IPS-NIHi11 (cell line): ENCODE results near the gene TCEAL4.
A peak's percentile ranks its signal among the peaks of the same experiment; 100 is the strongest.

Experiments
- DNase-seq: peaks from one replicate; pipeline ENCODE4 v3.0.0; 2012; ENCODE audit warnings: mixed read lengths, low spot score

TCEAL4 gene

DNA sequence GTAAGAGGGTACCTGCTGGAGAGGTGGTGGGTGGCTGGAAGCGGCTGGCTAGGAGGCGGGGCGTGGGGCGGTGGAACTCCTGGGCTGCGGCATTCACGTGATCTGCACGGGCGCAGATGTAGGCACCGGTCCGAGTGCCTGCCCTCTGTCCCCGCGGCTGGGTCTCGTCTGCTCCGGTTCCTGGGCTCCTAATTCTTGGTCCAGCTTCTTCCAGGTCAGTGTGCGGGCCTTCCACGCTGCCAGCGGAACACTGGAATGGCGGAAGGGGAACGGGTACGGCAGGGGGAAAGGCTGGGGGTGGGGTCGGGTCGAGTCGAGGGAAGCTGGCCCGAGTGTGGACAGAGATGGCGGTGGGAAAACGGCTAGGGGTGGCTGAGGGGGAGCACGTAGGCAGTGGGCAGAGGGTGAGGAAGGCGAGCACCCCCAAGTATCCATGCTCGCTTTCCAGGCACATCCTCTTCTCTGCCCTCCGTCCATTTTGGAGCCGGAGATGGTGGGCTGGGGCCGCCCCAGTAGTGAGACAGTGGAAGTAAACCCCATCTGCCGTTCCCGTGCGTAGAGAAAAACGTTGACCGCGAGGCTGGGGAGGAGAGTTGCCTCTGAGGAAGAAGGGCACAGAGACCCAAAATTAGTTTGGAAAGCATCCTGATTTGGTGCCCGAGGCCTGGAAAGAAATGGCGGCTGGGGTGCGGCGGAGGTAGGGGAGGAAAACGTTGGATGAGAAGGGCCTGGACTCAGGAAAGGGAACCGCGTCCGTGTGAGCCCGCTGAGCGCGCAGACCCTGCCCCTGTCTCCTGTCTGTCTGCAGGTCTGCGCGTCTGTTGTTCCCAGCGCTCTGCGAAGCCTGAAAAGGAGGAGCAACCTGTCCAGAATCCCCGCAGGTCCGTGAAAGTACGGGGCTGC, at the start of gene TCEAL4:
Gene TCEAL4, plus strand, starts transcription at position 105 of the 903 bp plus-strand sequence. CDS start 1,161 bp downstream, outside the sequence.
- DNase-seq: peak; percentile 74

DNA sequence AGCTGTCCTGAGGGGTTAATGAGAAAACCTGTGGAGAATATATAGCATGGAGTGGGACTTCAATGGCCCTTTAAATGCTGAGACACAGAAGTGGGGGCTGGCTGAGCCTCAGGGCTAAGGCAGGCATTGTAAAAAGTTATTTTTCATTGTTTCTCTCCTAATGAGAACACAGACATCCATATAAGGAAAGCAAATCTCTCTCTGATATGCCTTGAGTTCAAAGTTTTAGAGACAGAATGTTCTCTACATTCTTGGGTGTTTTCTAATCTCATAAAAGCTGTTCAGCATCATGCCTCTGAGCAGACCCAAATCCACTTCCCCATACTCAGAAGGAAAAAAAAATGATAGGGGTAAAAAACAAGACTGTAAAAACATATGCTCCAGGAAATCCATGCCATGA, 49.2 kb upstream of the TCEAL4 start:
- no peak for DNase-seq

DNA sequence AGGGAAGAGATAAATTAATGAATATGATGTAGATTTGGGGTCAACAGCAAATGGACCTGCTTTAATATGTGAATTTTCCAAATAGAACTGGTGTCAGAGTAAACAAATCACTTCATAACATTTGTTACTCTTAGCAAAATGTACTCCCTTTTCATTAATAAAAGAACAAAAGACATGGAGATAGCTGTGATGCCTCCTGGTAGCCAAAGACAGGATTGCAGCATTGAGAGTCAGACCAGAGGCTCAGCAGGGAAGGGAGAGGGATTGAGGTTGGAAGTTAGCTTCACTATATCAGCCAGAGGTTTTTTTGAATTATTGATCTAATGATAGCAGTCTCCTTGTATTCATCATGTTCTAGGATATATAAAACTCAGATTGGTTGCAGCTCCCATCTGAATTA, 48.6 kb upstream of the TCEAL4 start:
- no peak for DNase-seq

DNA sequence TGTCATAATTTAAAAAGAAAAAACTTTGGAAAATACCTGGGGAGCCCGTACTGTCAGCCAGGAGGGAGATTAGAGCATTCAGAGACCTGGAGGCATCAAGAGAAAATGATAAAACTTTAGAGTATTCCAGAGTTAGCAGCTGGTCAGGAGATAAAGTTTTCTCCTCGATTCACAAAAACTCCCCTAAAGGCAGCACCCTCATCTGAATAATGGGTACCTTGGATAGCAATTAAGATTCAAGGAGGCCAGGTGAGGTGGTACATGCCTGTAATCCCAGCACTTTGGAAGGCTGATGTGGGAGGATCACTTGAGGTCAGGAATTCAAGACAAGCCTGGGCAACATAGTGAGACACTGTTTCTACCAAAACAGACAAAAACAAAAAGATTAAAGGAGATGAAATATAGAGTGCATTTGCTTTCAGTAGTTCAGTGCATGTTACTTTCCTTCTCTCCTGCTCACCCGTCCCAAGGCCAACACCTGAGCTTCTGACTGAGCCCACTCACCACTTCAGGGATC, 47.4 kb upstream of the TCEAL4 start:
- DNase-seq: no peak

DNA sequence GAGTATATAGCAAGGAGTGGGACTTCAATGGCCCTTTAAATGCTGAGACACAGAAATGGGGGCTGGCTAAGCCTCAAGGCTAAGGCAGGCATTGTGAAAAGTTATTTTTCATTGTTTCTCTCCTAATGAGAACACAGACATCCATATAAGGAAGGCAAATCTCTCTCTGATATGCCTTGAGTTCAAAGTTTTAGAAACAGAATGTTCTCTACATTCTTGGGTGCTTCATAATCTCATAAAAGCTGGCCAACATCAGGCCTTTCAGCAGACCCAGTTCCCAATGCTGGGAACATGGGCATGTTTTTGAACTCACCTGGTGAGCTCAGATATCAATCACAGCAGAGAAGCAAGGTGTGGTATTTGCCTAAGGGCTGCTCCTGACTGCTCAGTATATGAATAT, 46.6 kb upstream of the TCEAL4 start:
- no peak for DNase-seq

DNA sequence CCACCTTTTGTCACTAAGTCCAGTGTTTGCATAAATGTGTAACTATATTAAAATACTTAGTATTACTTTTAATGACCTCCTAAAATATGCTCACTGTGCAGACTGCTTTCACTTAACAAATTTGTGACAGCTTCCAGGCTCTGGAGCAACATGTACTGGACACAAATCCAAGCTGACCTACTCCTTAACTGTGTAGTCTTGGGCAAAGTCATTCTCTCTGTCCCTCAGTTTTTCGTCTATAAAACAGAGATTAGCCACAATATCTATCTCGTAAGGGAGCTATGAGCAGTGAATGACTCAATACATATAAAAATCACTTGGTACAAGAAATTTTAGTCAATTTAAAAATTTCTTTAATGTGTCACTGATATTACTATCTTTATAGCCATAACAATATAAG, 45.6 kb upstream of the TCEAL4 start:
- no peak for DNase-seq

DNA sequence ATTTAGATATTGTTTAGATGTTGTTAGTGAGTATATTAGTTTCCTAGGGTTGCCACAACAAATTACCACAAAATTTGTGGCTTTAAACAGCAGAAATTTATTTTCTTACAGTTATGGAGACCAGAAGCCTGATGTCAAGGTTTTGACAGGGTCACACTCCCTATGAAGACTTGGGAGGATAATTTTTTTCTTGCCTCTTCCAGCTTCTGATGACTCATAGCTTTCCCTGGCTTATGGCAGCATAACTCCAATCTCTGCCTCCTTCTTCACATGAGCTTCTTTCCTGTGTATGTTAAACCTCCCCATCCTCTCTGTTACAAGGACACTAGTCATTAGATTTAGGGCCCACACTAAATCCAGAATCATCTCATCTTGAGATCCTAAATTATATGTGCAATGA, 45.2 kb upstream of the TCEAL4 start:
- DNase-seq: no peak

DNA sequence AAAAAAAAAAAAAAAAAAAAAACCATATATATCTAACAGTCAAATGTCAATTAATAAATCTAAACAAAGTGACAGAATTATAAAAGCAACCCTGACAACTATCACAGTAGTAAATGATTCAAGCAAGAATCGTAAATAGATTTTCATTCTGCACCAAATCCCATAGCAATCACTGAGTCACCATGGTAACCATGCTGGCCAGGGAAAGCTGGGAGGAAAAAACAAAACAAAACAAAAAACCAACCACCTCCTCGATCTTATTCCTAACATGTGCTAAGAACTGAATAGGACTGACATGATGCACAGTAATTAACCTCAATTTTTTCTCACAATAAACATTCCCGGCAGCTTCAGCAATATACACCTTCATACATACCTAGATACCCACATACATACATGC, 35.4 kb upstream of the TCEAL4 start:
- DNase-seq: no peak

DNA sequence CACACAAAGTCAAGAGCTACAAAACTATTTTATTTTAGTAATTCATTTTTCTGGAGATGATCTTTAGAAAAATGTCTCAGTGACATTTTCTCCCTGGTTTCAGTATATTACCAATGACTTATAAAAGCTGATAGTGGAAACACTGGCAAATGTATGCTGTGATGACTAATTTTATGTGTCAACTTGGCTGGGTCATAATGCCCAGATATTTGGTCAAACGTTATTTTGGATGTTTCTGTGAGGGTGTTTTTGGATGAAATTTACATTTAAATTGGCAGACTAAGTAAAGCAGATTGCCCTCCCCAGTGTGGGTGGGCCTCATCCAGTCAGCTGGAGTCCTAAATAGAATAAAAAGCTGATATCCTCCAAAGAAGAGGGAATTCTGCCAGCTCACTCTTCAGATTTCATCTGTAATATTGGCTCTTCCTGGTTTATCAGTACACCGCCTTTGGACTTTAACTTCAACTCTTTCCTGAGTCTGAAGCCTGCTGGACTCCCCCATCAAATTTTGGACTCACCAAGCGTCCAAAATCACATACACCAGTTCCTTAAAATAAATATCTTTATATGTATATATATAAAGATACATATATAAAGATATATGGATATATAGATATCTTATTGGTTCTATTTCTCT, 34.8 kb upstream of the TCEAL4 start:
- DNase-seq: no peak

DNA sequence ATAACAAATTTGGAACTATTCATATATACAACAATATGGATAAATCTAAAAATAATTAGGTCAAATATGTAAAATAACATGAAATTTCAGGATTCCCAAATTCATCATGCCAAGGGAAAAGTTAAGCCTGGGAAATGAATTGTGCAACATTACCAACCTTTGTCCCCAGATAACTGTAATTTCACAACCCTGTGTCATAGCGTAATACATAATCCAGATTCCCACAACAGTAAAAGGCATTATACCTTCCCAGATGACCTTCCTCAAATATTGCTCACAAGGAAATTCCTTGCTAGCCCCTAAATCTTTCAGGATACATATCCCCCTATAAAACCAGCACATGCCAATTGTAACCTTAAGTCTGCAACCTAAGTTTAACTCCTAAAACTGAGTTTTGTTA, 33.1 kb upstream of the TCEAL4 start:
- DNase-seq: no peak

DNA sequence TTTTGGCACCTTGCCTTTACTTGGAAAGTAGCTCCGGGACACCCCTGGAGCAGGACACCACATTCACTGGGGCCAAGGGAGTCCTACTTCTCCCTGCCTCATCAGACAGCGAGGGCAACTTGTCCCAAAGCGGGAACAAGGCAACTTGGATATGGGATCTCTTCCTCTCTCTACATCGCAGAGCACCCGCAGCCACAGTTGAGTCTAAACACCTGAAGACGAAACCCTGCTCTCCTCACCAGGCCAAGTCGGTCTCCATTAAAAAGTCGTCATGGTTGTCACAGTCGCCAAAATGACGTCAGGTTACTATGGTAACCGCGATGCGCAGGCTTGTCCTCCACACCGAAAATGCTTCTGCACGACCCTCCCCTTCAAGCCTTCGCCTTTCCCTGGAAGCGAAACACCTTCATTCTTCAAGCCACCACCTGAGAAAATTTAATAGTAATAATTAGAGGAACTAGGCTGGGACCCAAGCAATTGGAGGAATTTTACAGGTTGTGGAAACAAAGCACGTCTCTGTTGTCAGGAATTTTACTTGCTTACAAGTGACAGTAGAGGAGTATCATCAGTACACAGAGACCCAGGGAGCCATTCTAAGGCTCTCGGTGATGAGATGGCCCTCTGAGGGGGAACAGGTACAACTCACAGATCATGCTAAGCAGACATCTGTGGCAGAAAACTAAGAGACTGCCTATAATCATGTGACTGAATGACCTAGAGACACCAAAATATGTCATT, 30.5 kb upstream of the TCEAL4 start:
- peak; percentile 62 for DNase-seq

DNA sequence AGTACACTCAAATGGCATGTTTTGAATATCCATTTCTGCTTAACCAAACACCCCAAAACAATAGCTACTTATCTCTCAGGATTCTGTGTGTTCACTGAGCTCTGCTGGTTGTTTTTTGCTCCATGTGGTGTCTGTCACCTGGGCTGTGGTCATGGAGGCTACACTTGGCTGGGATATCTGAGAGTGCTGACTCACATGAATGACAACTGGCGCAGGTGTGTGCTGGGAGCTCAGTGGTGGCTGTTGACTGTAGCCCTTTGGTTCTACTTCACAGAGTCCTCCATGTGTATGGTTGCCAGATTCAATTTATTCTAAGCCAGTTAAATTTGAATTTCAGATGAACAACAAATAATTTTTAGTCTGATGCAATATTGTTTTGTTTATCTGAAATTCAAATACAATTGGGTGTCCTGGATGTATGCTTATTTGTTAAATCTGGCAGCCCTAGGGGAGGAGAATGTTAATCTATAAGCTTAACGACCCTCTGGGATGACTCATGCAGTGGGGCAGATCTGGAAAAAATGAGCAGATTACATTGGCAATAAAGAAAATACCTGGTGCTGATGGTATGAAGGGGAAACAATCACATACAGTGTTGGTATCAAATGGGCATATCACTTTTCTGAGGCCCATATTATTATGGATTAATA, 28.2 kb upstream of the TCEAL4 start:
- no peak for DNase-seq

DNA sequence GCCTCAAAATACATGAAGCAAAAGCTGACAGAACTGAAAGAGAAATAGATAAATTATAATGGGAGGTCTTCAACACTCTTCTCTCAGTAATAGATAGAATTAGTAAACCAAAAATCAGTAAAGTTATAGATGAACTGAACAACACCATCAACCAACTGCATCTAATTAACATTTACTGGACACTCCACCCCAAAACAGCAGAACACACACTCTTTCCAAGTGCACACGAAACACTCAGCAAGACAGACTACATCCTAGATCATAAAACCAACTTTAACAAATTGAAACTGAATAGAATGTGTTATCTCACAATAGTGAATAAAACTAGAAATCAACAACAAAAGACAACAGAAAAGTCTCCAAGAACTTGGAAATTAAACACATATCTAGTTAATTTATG, 25.1 kb upstream of the TCEAL4 start:
- no peak for DNase-seq

DNA sequence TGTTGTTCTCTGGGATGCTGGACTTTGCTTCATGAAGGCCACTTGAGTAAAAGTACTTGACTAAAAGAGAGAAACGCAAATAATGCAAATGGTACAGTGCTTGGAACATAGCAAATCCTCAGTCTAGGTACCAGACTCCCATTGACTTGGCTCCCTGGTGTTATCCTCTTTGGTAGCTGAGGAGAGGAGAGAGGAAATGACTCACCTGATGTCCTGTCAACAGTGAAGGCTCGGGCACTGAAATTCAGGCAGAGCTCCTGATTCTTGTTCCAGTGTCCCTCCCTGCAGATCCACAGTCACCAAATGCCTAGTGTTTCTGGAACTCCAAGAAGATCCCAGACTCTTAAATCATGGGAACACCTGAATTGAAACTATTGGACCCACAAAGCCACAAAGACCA, 22.5 kb upstream of the TCEAL4 start:
- no peak for DNase-seq

DNA sequence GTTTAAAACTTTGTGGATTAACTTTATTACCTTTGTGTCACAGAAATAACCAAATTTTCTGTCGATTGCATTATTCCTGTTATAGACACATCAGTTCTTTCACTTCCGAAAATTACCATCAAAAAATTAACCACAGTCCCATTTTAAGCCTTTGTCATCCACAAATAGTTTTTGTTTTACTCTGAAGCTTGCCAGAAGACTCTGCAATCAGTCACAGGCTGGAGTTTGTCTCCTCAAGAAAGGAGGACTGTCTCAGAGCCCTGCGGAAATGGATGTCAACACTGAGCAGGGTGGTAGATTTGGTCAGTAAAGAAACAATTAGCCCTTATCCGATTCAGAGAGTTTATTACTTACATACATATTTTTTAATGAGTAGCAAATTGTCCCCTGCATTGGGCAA, 20.1 kb upstream of the TCEAL4 start:
- no peak for DNase-seq

DNA sequence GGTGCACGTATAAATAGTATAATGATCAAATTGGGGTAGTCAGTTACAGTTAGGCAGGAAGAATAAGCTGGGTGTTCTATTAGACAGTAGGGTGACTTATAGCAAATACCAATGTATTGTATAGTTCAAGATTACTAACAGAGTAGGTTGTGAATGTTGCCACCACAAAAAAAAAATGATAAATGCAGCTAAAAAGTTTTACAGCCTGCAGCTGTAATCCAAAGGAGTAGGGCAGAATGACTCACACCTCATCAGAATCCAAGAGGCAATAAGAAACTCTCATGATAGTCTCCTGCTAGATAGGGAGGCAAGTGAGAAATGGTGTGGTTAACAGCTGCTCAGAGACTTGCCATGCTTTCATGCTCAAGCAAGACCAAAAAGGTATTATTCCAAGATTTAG, 19.6 kb upstream of the TCEAL4 start:
- no peak for DNase-seq

DNA sequence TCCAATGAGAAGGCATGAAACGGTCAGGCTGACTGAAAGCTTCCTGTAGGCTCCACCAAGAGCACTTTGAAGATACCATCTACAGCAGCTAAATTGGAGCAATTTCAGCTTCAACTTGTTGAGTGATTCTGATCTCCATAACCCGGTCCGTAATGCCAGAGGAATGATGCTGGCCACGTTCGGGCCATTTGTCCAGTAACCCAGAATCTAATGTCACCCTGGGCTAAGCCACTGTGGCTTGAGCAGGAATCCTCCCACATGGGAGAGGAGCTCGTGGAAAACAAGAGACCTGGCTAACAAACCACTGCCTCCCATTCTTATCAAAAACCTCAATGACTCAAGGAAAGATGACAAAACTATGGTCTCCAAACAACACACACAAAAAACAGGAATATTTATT, 14.2 kb upstream of the TCEAL4 start:
- no peak for DNase-seq

DNA sequence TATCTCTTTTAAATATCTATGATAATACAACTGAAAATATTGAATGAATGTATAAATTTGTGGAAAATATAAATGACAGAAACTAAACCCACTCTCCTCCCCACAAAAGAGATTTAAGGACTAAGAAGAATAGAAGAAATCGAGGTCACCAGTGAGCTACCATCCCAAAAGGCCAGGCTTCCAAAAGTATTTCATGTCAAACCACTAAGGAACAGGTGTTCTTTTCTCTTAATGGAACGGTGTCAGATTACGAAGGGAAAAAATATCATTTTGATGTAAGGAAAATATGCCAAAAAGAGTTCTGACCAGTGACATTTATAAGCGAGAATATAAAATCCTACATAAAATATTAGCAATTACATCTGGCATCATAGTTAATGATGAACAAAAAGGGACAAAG, 13.6 kb upstream of the TCEAL4 start:
- no peak for DNase-seq

DNA sequence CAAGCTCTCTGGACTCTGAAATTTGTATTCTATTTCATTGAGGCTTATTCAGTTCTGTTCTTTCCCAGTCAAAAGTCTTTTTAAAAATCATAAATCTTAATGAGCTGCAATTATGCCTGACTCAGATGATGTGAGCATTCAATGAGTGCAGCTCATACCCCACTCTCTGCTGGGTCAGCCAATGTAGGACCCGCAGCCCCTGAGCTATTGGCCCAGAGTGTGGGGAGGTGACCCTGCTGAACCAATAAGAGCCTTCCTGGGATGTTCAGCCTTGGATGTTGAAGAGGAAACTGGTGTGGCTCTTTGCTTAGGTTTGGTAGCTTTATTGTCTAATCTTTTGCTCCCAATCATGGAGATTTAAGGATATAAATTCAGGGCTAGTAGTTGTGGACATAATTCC, 12.1 kb upstream of the TCEAL4 start:
- DNase-seq: peak; percentile 11

DNA sequence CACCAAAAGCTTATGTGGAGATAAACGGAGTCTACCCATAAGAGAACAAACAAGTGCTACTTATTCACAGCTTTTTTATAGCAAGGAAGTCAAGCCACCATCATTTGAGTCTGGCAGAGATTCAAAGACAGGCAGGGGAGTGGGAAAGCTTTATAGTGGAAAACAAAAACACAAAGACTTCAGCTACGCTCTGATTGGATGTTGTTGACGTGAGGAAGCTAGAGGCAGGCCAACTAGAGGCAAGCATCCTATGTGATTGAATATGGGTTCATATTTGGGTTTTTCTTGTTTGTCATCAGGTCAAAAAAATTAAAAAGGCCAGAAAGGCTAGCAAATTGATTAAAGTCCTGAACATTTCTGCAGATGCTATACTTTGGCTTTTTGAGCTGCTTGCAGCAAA, 719 bp upstream of the TCEAL4 start:
- DNase-seq: no peak

DNA sequence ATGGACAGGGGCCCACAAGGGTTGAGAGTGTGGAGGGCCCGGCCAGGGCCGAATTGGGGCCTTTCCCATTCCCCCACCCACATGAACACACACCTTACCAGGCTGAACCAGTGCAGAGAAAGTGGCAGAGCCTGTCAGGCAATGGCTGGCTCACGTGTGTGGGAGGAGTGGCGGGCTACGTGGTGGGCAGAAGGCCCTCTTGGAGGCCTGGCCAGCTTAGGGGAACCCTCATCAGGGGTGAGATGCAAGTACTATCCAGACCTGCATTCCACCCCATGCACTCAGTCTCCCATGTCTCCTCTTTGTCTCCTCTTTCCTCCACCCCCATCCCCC, 965 bp downstream of the TCEAL4 start:
- DNase-seq: no peak

DNA sequence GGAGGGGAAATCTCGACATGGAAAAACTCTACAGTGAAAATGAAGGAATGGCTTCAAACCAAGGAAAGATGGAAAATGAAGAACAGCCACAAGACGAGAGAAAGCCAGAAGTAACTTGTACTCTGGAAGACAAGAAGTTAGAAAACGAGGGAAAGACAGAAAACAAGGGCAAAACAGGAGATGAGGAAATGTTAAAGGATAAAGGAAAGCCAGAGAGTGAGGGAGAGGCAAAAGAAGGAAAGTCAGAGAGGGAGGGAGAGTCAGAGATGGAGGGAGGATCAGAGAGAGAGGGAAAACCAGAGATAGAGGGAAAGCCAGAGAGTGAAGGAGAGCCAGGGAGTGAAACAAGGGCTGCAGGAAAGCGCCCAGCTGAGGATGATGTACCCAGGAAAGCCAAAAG, 1.3 kb downstream of the TCEAL4 start:
- no peak for DNase-seq
